H1 (cell line): Measurements from ENCODE around the gene DAP. TPM values are rescaled to one million over a fixed set of nuclear protein-coding genes. Genes with fewer than 3 reads are reported as not detected.

Experiments used
- CTCF ChIA-PET: fragments of 300-600 bp; sonication (Branson Sonifier 250); formaldehyde crosslinking; loops from one replicate; lab custom pipeline; 2021; ENCODE audit not compliant: partially characterized antibody; lab: Charles Lee
- POLR2A ChIA-PET: fragments of 300-600 bp; sonication (Branson Sonifier 250); formaldehyde crosslinking; loops from one replicate; lab custom pipeline; 2021; ENCODE audit warnings: inconsistent platforms; ENCODE audit not compliant: partially characterized antibody; lab: Charles Lee
- DNase-seq, 2 experiments: peaks; one replicate each; pipeline versions ENCODE4 v3.0.0 to v3.0.0-alpha.2; 2010 to 2022; ENCODE audit warnings: low spot score in 2 of 2, low read depth in 1 of 2, mixed read lengths in 1 of 2
- FAIRE-seq: peaks from 2 replicates; lab custom pipeline; 2011; peaks lifted over from hg19 to GRCh38; lab: Jason Lieb, UNC
- H2AFZ ChIP-seq: 2 replicates; pipeline ENCODE4 v1.8.1; 2012; ENCODE audit warnings: low read length, inconsistent platforms
- H2AK5ac ChIP-seq: 2 replicates; pipeline ENCODE4 v1.6.1; 2013; ENCODE audit warnings: low read depth, low read length
- H2BK120ac ChIP-seq: replicated peaks from 2 replicates; pipeline ENCODE3; 2013; ENCODE audit warnings: low read depth, low read length, inconsistent platforms
- H2BK12ac ChIP-seq: 2 replicates; pipeline ENCODE4 v1.6.1; 2013; ENCODE audit warnings: low read depth, low read length
- H2BK15ac ChIP-seq: 2 replicates; pipeline ENCODE4 v1.6.1; 2013; ENCODE audit warnings: low read length
- H2BK20ac ChIP-seq: 2 replicates; pipeline ENCODE4 v1.6.1; 2013; ENCODE audit warnings: low read length
- H2BK5ac ChIP-seq: 2 replicates; pipeline ENCODE4 v1.6.1; 2013; ENCODE audit warnings: low read depth, low read length
- H3K14ac ChIP-seq: 2 replicates; pipeline ENCODE4 v1.6.1; 2013; ENCODE audit warnings: inconsistent platforms; ENCODE audit not compliant: insufficient read length
- H3K18ac ChIP-seq: 2 replicates; pipeline ENCODE4 v1.6.1; 2013; ENCODE audit warnings: low read length; ENCODE audit errors: extremely low read depth
- H3K23ac ChIP-seq: 2 replicates; pipeline ENCODE4 v1.6.1; 2013; ENCODE audit warnings: inconsistent platforms; ENCODE audit not compliant: insufficient read length
- H3K23me2 ChIP-seq: 2 replicates; pipeline ENCODE4 v1.6.1; 2013; ENCODE audit warnings: low read depth, low read length
- H3K27ac ChIP-seq: 2 replicates; pipeline ENCODE4 v1.6.1; 2011; ENCODE audit warnings: low read depth, low read length, inconsistent platforms
- H3K27me3 ChIP-seq, 4 experiments: replicated peaks in 1 of 4; 1 replicate in 1 of 4; 2 replicates in 3 of 4; pipeline versions ENCODE4 v1.6.1 to v1.8.1; 2011 to 2013; ENCODE audit warnings: low read length in 3 of 4, mild to moderate bottlenecking in 3 of 4, inconsistent platforms in 2 of 4, mixed read lengths in 2 of 4, moderate library complexity in 1 of 4; ENCODE audit not compliant: control insufficient read depth in 3 of 4, insufficient read depth in 3 of 4; ENCODE audit errors: extremely low read depth in 1 of 4
- H3K36me3 ChIP-seq, 4 experiments: 2 replicates each; pipeline versions ENCODE4 v1.6.1 to v1.8.1; 2011 to 2013; ENCODE audit warnings: mild to moderate bottlenecking in 4 of 4, low read length in 3 of 4, moderate library complexity in 2 of 4, control low read depth in 1 of 4, inconsistent platforms in 1 of 4; ENCODE audit not compliant: insufficient read depth in 4 of 4, control insufficient read depth in 2 of 4
- H3K4ac ChIP-seq: replicated peaks from 2 replicates; pipeline ENCODE3; 2013; ENCODE audit warnings: low read length, low read depth, mixed read lengths, inconsistent platforms; ENCODE audit not compliant: insufficient read length
- H3K4me1 ChIP-seq, 4 experiments: replicated peaks in 1 of 4; 1 replicate in 1 of 4; 2 replicates in 3 of 4; pipeline versions ENCODE4 v1.6.1 to v1.8.1; 2011 to 2013; ENCODE audit warnings: low read length in 3 of 4, inconsistent platforms in 2 of 4, mixed read lengths in 1 of 4; ENCODE audit not compliant: insufficient read depth in 4 of 4, control insufficient read depth in 3 of 4
- H3K4me2 ChIP-seq, 2 experiments: 2 replicates each; pipeline versions ENCODE4 v1.6.1 to v1.8.1; 2011 to 2013; ENCODE audit warnings: low read depth in 2 of 2, low read length in 2 of 2, control low read depth in 1 of 2, inconsistent platforms in 1 of 2, mild to moderate bottlenecking in 1 of 2; ENCODE audit not compliant: insufficient read depth in 1 of 2
- H3K4me3 ChIP-seq, 4 experiments: fragments of 200-600, 300-600 bp in 1 of 4; sonication (generic), shearing (Covaris generic), sonication (Bioruptor Twin) in 1 of 4; 2 replicates each; pipeline versions ENCODE4 v1.5.1 to v1.8.1; 2011 to 2016; ENCODE audit warnings: low read length in 4 of 4, low read depth in 3 of 4, control low read depth in 2 of 4, inconsistent platforms in 2 of 4, mild to moderate bottlenecking in 2 of 4, mixed read lengths in 1 of 4, moderate library complexity in 1 of 4; ENCODE audit not compliant: insufficient read depth in 2 of 4; ENCODE audit errors: extremely low read depth in 1 of 4
- H3K56ac ChIP-seq: replicated peaks from 2 replicates; pipeline ENCODE3; 2013; ENCODE audit warnings: low read depth, mild to moderate bottlenecking, mixed read lengths, low read length, inconsistent platforms; ENCODE audit not compliant: insufficient read length
- H3K79me1 ChIP-seq: 2 replicates; pipeline ENCODE4 v1.6.1; 2013; ENCODE audit warnings: low read depth, low read length, control low read depth
- H3K79me2 ChIP-seq, 2 experiments: 2 replicates each; pipeline versions ENCODE4 v1.6.1 to v1.8.1; 2012 to 2013; ENCODE audit warnings: low read length in 2 of 2, mild to moderate bottlenecking in 2 of 2, inconsistent platforms in 1 of 2; ENCODE audit not compliant: insufficient read depth in 2 of 2, control insufficient read depth in 1 of 2
- H3K9ac ChIP-seq, 4 experiments: replicated peaks in 1 of 4; 1 replicate in 1 of 4; 2 replicates in 3 of 4; pipeline versions ENCODE4 v1.6.1 to v1.8.1; 2011 to 2013; ENCODE audit warnings: low read depth in 3 of 4, low read length in 3 of 4, control low read depth in 2 of 4, mild to moderate bottlenecking in 2 of 4, moderate library complexity in 2 of 4, inconsistent platforms in 1 of 4; ENCODE audit errors: extremely low read depth in 1 of 4
- H3K9me3 ChIP-seq, 2 experiments: 2 replicates each; pipeline versions ENCODE4 v1.6.1 to v1.8.1; 2012 to 2013; ENCODE audit warnings: mild to moderate bottlenecking in 2 of 2, moderate library complexity in 2 of 2, control low read depth in 1 of 2, inconsistent platforms in 1 of 2, low read depth in 1 of 2, low read length in 1 of 2, mixed read lengths in 1 of 2; ENCODE audit not compliant: insufficient read depth in 2 of 2
- H4K20me1 ChIP-seq, 2 experiments: replicated peaks in 1 of 2; 2 replicates each; pipeline versions ENCODE3 to v1.8.1; 2011 to 2013; ENCODE audit warnings: inconsistent platforms in 2 of 2, low read length in 2 of 2, mild to moderate bottlenecking in 1 of 2; ENCODE audit not compliant: insufficient read depth in 2 of 2, control insufficient read depth in 1 of 2
- H4K5ac ChIP-seq: 2 replicates; pipeline ENCODE4 v1.6.1; 2013; ENCODE audit warnings: low read length, low read depth, mixed read lengths, inconsistent platforms; ENCODE audit not compliant: insufficient read length
- H4K8ac ChIP-seq: 2 replicates; pipeline ENCODE4 v1.8.0; 2013; ENCODE audit warnings: mild to moderate bottlenecking, moderate library complexity, low read length, inconsistent platforms; ENCODE audit not compliant: insufficient read depth; ENCODE audit errors: extremely low read depth
- H4K91ac ChIP-seq: replicated peaks from 2 replicates; pipeline ENCODE3; 2013; ENCODE audit warnings: low read length, mixed read lengths, inconsistent platforms; ENCODE audit not compliant: insufficient read length
- ATF3 ChIP-seq: IDR thresholded peaks from 2 replicates; pipeline ENCODE4 v1.6.1; 2011; ENCODE audit warnings: low read depth, mild to moderate bottlenecking, low read length; ENCODE audit not compliant: insufficient read depth
- BRCA1 ChIP-seq: IDR thresholded peaks from 2 replicates; pipeline ENCODE4 v1.6.1; 2012; ENCODE audit warnings: low read depth, low read length, improper control_type of control experiment
- CBX5 ChIP-seq: fragments of 300-800, 300-1000 bp; sonication (generic); IDR thresholded peaks from 2 replicates; pipeline ENCODE4 v1.7.1; 2016; ENCODE audit warnings: antibody characterized with exemption, low read length, low read depth
- CHD1 ChIP-seq: IDR thresholded peaks from 2 replicates; pipeline ENCODE4 v1.6.1; 2012; ENCODE audit warnings: low read depth, low read length, improper control_type of control experiment
- CREB1 ChIP-seq: IDR thresholded peaks from 2 replicates; pipeline ENCODE4 v1.6.1; 2012; ENCODE audit warnings: inconsistent platforms
- E2F6 ChIP-seq: IDR thresholded peaks from 2 replicates; pipeline ENCODE4 v1.6.1; 2012; ENCODE audit warnings: inconsistent platforms
- FOSL1 ChIP-seq: IDR thresholded peaks from 2 replicates; pipeline ENCODE4 v1.6.1; 2011; ENCODE audit warnings: mild to moderate bottlenecking, low read depth, low read length, moderate library complexity; ENCODE audit not compliant: insufficient read depth
- GABPA ChIP-seq: IDR thresholded peaks from 2 replicates; pipeline ENCODE4 v1.6.1; 2011; ENCODE audit warnings: mild to moderate bottlenecking, low read length, moderate library complexity, borderline replicate concordance; ENCODE audit not compliant: insufficient read depth
- JUND ChIP-seq: IDR thresholded peaks from 2 replicates; pipeline ENCODE4 v1.6.1; 2011; ENCODE audit warnings: mild to moderate bottlenecking, improper control_type of control experiment, low read length
- PHF8 ChIP-seq: fragments of 200-600 bp; sonication (generic); conservative IDR thresholded peaks from 2 replicates; pipeline ENCODE4 v1.7.1; 2012; ENCODE audit warnings: low read depth, mild to moderate bottlenecking, inconsistent platforms, low read length, moderate library complexity
- RFX5 ChIP-seq: IDR thresholded peaks from 2 replicates; pipeline ENCODE4 v1.6.1; 2011; ENCODE audit warnings: low read depth, low read length, improper control_type of control experiment, borderline replicate concordance
- SIRT6 ChIP-seq: IDR thresholded peaks from one replicate; pipeline ENCODE4 v1.7.1; 2012; ENCODE audit warnings: low read length, inconsistent platforms
- SP2 ChIP-seq: IDR thresholded peaks from 2 replicates; pipeline ENCODE4 v1.6.1; 2012; ENCODE audit warnings: mild to moderate bottlenecking, low read length, inconsistent platforms
- ZNF274 ChIP-seq: IDR thresholded peaks from 2 replicates; pipeline ENCODE4 v1.7.0; 2012; ENCODE audit warnings: low read length, borderline replicate concordance; ENCODE audit errors: extremely low read depth
- WGBS, 2 experiments: shearing (Covaris generic) in 1 of 2; methylation state at CpG; one replicate each; pipeline versions ENCODE4 v1.1.6 to v1.1.7; 2013 to 2015; ENCODE audit warnings: low lambda C conversion rate in 2 of 2, mixed read lengths in 2 of 2, inconsistent platforms in 1 of 2, low coverage in 1 of 2, missing lambda C conversion rate in 1 of 2; ENCODE audit not compliant: insufficient replicate concordance in 2 of 2, insufficient coverage in 1 of 2, insufficient read length in 1 of 2; ENCODE audit errors: extremely low coverage in 1 of 2, missing lambda C conversion rate in 1 of 2; 5-methylcytosine and 5-hydroxymethylcytosine counted together
- polyA plus RNA-seq, 7 experiments: library from polyadenylated mRNA; depleted of rRNA in 3 of 7; stranded (reverse) in 5 of 7; unstranded in 2 of 7; fragments of >200 nt in 5 of 7; fragments of 200-250 nt in 2 of 7; gene quantifications; 1 replicate in 5 of 7; 2 replicates in 1 of 7; 4 replicates in 1 of 7; pipeline versions ENCODE4 v1.2.1 to v1.2.3, GENCODE V29; 2011 to 2013; ENCODE audit warnings: missing spikeins in 2 of 7, mixed read lengths in 2 of 7
- total RNA-seq: library from RNA; stranded (reverse); fragmentation: NEBNext Ultra II Directional; extraction: Animal tissue kit (Norgen Biotek cat#: 25700); gene quantifications from 2 replicates; pipeline ENCODE4 v1.2.1, GENCODE V29; 2021

The DAP gene
- total and polyA plus RNA-seq, 2 of the 8 experiments (the other 6 are each of a cell fraction or from before 2014, with no cell fraction given), result 26.2 to 44.4 TPM

GRCh38 chr5:10740384-10740783, 20.6 kb downstream of the DAP start:
- Histone ChIP-seq H3K9me3 (peaks cover 4 to 11% of the 10 kb centered on the region in 2 experiments; a peak in 1 of 4 replicates), H3K14ac (no peak overlapping the region), H2BK5ac (no peak overlapping the region), H3K36me3 (peaks cover 0 to 9% (median 3%) of the 10 kb centered on the region in 4 experiments; a peak in 5 of 8 replicates), H2BK20ac (no peak overlapping the region), H3K23ac (no peak overlapping the region), H3K56ac (no peak overlapping the region), H4K5ac (no peak overlapping the region), H2BK12ac (no peak overlapping the region), H4K20me1 (peaks cover 0 to 1% of the 10 kb centered on the region in 2 experiments), H4K8ac (no peak overlapping the region), H3K9ac (no peak overlapping the region), H3K79me2 (no peaks in the 10 kb centered on the region), H3K18ac (no peak overlapping the region), H2AK5ac (no peak overlapping the region), H2BK120ac (no peak overlapping the region), H2BK15ac (no peak overlapping the region), H4K91ac (no peak overlapping the region), H3K4me3 (no peak overlapping the region), H3K4me1 (no peaks in the 10 kb centered on the region), H3K27ac (no peak overlapping the region), H3K4me2 (no peak overlapping the region), H3K4ac (no peak overlapping the region), H3K79me1 (no peaks in the 10 kb centered on the region), H3K27me3 (no peaks in the 10 kb centered on the region), H3K23me2 (no peaks in the 10 kb centered on the region), H2AFZ (no peak overlapping the region)
- DNase-seq, result no peak
- 91% methylated on average over 2 of the region's 2 CpGs; no CpG with 5 or more reads in 1 of the 2 experiments for WGBS, 2 experiments
- CTCF ChIA-PET, result no interaction called here
- no peak for TF ChIP-seq SP2
- TF ChIP-seq BRCA1, result no peak
- TF ChIP-seq CREB1, result no peak
- no peak for TF ChIP-seq SIRT6
- no peak for TF ChIP-seq FOSL1
- no peak for TF ChIP-seq ZNF274
- TF ChIP-seq CBX5, result no peak
- no peak for TF ChIP-seq PHF8
- TF ChIP-seq CHD1, result no peak
- no peak for TF ChIP-seq GABPA
- no peak for TF ChIP-seq E2F6
- TF ChIP-seq ATF3, result no peak
- TF ChIP-seq JUND, result no peak
- no peak for TF ChIP-seq RFX5
- POLR2A ChIA-PET, result no interaction called here
- no peak for FAIRE-seq
